ENCODE results near the gene GLTPD2. TPM values are rescaled to one million over a fixed set of nuclear protein-coding genes. Genes with fewer than 3 reads are reported as not detected.

GLTPD2 gene
- total RNA-seq, 2 experiments from 2014 or later, result not detected

GRCh38 chr17:4839221-4839620 lies 50.5 kb downstream of the GLTPD2 start:
- H3K4me1 Mint-ChIP-seq (ENCODE audit: low read depth), result peaks cover 46% of the 10 kb centered on the region
- DNase-seq, result no peak
- H3K9me3 Mint-ChIP-seq, result no peaks in the 10 kb centered on the region
- H3K36me3 Mint-ChIP-seq (ENCODE audit: low read depth), result peaks cover 2% of the 10 kb centered on the region
- H3K27ac Mint-ChIP-seq, result no peak overlapping the region
- H3K27me3 Mint-ChIP-seq (ENCODE audit: low read depth), result no peaks in the 10 kb centered on the region
- CTCF ChIA-PET, result no interaction called here
- intact Hi-C loops (cut with micrococcal nuclease), result no loop called here
- H3K4me3 Mint-ChIP-seq, result no peak overlapping the region

Other genes with a start within 250 kb of the GLTPD2 start
- gene MYBBP1A, start 233.6 kb upstream of the GLTPD2 start, total RNA-seq, result 10 to 100 TPM; 73.7 to 80.7 TPM
- not detected for gene GGT6, start 228.4 kb upstream of the GLTPD2 start, total RNA-seq
- not detected for gene SMTNL2, start 204.4 kb upstream of the GLTPD2 start, total RNA-seq
- not detected for gene ALOX15, start 147.3 kb upstream of the GLTPD2 start, total RNA-seq
- 10 to 100 TPM; 79.0 to 91.2 TPM for gene PELP1, start 84.8 kb upstream of the GLTPD2 start, total RNA-seq
- gene ARRB2, start 78.3 kb upstream of the GLTPD2 start, total RNA-seq, result 100 to 1,000 TPM; 169 to 174 TPM
- gene MED11, start 57.5 kb upstream of the GLTPD2 start, total RNA-seq, result 10 to 100 TPM; 15.9 to 17.1 TPM
- under 1 TPM in 1 of 2 experiments, not detected in 1; 0.17 TPM for gene ZMYND15, start 49.1 kb upstream of the GLTPD2 start, total RNA-seq
- gene CXCL16, start 49.0 kb upstream of the GLTPD2 start, total RNA-seq, result 1 to 10 TPM; 2.0 to 2.3 TPM
- not detected for gene TM4SF5, start 17.1 kb upstream of the GLTPD2 start, total RNA-seq
- under 1 TPM in 1 of 2 experiments, not detected in 1; 0.60 TPM for gene VMO1, start 2.6 kb upstream of the GLTPD2 start, total RNA-seq
- 100 to 1,000 TPM; 171 to 186 TPM for gene PSMB6, start 7.2 kb downstream of the GLTPD2 start, total RNA-seq
- gene PLD2, start 18.2 kb downstream of the GLTPD2 start, total RNA-seq, result 10 to 100 TPM; 17.4 to 17.6 TPM
- 10 to 100 TPM; 49.1 to 50.4 TPM for gene MINK1, start 44.4 kb downstream of the GLTPD2 start, total RNA-seq
- gene C17orf107, start 110.6 kb downstream of the GLTPD2 start, total RNA-seq, result 1 to 10 TPM; 1.9 TPM
- gene CHRNE, start 114.1 kb downstream of the GLTPD2 start, total RNA-seq, result under 1 TPM; 0.22 to 0.38 TPM
- not detected for gene GP1BA, start 143.3 kb downstream of the GLTPD2 start, total RNA-seq
- gene SLC25A11, start 151.1 kb downstream of the GLTPD2 start, total RNA-seq, result 10 to 100 TPM; 63.8 to 65.2 TPM
- gene RNF167, start 151.3 kb downstream of the GLTPD2 start, total RNA-seq, result 100 to 1,000 TPM; 133 to 140 TPM
- 1,000 to 10,000 TPM; 1,812 to 1,876 TPM for gene PFN1, start 159.6 kb downstream of the GLTPD2 start, total RNA-seq
- gene ENO3, start 162.2 kb downstream of the GLTPD2 start, total RNA-seq, result 10 to 100 TPM; 26.7 to 28.9 TPM
- gene SPAG7, start 178.9 kb downstream of the GLTPD2 start, total RNA-seq, result 10 to 100 TPM; 68.6 to 70.2 TPM
- 10 to 100 TPM; 79.1 to 79.5 TPM for gene CAMTA2, start 198.7 kb downstream of the GLTPD2 start, total RNA-seq
- under 1 TPM; 0.21 to 0.54 TPM for gene INCA1, start 208.6 kb downstream of the GLTPD2 start, total RNA-seq
- 10 to 100 TPM; 30.5 to 31.1 TPM for gene KIF1C, start 209.0 kb downstream of the GLTPD2 start, total RNA-seq
- gene SLC52A1, start 246.5 kb downstream of the GLTPD2 start, total RNA-seq, result under 1 TPM; 0.12 to 0.19 TPM

Data from activated naive CD4-positive, alpha-beta T cell treated with anti-CD3 and anti-CD28 coated beads for 36 hours (primary cell).